ENCODE results near the gene AJUBA.

AJUBA gene

DNA sequence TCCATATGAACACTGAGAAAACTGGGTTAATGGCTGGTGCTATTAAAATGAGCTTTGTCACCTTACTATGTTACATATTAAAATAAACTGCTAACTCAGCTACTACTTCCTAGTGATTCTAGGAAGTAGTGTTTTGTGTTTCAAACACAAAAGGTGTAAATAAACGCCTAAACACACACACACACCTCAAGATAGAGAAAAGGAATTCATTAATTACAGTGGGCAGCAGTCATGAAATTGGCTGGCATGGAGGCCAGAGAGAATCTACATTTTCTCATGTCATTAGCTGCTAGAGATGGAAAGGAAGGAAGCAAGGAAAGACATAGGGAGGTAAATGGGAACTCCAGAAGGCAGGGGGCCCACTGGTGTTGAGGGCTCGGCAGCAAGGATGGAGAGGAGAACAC, 52.4 kb downstream of the AJUBA start:
- DNase-seq, result peak; percentile 79

DNA sequence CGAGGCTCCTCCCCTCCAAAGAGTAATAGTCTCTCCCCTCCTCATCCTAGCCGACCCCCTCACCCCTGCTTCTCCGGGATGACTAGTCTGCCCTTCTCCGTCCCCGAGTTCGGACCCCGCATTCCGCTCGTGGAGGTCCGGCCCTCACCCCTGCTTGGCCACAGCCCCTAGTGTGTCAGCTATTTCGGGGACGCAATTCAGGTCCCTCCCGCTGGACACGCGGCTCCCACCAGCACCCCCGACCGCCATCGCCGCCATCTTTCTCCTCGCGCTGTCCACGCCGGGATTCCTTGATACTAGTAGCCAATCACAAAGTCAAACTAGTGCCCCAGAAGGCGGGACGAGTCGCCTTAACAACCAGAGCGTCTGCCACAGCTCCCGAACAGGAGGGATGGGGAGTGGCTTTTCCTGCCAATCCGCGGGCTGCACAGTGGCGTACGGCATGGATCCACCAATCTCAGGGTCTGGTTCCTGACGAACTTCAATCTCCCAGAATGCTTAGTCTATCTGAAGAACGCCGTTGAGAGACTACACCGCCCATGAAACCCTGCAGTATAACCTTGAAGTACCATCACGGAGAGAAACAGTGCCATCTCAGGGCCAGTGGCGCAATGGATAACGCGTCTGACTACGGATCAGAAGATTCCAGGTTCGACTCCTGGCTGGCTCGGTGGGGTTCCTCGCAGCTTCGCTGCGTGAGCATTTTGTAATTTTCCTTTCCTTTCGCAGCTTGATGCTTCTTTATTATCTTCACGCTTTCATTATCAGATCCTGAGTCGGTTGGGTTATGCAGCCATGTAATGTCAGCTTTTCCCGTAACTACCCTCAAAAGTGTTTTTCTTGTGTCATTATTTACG, 53.0 kb downstream of the AJUBA start, which contains the start of gene PRMT5:
PRMT5 (minus strand) TSS at position 273 of the 857 bp plus-strand sequence; CDS start at position 258, 15 bp downstream.
- peak; percentile 100 for DNase-seq

DNA sequence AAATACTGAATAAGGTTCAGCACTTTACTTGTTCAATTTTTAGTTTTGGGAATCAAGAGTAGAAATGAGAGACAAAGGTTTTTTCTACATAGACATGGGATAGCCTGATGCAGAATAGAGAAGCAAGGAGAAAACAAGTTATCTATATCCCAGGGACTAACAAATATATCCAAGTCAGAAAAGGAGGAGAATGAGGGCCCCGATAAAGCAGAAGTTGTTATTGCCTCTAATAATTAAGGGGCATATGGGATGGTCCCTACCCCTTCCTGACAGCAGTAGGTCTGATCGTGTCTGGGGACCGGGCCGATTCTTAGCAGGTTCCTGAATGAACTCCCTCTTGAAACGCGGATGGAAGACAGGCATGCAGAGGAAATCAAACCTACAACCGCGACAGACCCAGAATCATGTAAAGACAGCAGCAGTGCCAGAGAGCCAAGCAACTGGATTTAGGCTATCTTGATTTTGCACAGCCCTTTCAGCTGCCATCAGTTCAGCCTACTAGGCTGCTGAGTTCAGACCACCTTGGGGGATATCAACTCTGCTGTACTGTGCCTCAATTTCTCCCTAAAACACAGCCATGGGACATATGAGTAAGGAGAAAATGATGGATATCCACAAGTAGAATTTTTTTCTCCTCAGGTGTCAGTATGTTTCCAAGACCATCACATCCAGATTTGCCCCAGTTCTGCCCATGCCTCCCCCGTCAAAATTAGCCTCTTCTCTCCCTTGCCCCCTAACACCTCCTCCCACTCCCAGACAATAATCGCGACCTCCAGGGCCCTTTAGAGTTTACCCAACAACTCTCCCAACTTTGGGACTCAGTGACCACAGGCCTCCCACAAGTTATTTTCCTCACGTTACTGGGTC, 53.9 kb downstream of the AJUBA start:
- DNase-seq, result no peak

GRCh38 chr14:22926316-22926715, 56.0 kb downstream of the AJUBA start:
- DNase-seq, result no peak

DNA sequence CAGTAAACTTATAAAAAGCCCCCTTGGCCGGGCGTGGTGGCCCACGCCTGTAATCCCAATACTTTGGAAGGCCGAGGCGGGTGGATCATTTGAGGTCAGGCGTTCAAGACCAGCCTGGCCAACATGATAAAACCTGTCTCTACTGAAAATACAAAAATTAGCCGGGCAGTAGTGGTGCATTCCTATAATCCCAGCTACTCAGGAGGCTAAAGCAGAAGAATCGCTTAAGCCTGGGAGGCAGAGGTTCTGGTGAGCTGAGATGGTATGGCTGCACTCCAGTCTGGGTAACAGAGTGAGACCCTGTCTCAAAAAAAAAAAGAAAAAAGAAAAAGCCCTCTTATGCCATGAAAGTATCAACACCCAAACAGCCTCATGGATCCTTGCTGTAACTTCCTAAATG, 56.8 kb downstream of the AJUBA start:
- DNase-seq, result no peak

DNA sequence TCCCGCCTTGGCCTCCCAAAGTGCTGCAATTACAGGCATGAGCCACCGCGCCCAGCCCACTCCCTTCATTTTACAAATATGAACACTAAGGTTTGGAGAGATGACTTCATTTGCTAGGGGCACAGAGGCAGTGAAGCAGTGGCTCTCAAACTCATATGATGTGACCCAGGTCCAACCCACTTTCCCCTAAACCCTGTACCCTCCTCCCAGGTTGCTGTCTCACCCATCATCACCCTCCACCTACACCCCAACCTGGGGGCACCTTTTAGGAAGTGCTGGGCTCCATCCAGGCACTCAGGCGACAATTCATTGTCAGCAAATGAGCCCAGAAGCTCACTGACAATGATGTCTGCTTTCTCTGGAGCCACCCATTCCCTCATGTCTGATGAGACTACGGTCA, 58.6 kb downstream of the AJUBA start:
- no peak for DNase-seq

GRCh38 chr14:22922294-22922693, 60.1 kb downstream of the AJUBA start:
- DNase-seq, result no peak
